ENCODE results near the gene TMBIM4.

Gene TMBIM4

DNA sequence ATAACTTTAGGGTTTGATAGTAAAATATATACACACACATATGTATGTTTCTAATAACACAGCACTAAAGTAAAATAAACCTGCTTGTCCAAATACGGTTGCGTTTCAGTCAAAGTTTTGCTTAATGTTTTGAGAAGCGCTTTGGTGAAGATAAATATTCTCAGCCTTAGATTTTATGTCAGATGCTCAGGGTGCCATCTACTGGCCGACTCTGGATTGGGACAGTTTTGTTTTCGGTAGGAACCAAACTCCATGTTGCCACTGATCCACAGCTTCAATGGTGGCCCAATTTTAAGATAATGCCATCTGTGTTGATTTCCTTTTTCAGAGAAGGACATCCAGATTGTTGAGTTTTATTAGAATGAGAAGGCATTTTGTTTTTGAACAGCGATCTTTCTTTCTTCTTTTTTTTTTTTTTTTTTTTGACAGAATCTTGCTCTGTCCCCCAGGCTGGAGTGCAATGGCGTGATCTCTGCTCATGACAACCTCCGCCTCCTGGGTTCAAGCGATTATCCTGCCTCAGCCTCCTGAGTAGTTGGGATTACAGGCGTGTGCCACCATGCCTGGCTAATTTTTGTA lies 82.3 kb downstream of the TMBIM4 start:
- peak; percentile 81 for DNase-seq

DNA sequence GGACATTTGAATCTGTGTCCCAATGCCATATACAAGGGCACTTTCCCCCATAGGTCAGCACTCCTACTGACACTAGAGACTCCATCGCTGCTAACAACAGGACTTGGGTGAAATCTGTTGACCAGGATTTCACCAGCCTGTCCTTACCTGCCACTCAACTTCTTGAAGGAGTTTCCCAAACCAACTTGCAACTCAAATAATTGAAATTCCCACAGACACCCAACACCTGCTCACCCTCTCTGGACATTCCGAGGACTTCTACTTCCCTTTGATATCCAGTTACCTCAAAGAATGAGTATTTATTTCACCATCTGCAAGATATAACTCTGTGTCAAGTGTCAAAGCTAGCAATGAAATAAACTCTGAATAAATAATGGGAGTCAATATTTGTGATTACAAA lies 83.8 kb downstream of the TMBIM4 start:
- no peak for DNase-seq
